Measurements from ENCODE around the gene SRSF1.
A peak's percentile ranks its signal among the peaks of the same experiment; 100 is the strongest.

The SRSF1 gene

DNA sequence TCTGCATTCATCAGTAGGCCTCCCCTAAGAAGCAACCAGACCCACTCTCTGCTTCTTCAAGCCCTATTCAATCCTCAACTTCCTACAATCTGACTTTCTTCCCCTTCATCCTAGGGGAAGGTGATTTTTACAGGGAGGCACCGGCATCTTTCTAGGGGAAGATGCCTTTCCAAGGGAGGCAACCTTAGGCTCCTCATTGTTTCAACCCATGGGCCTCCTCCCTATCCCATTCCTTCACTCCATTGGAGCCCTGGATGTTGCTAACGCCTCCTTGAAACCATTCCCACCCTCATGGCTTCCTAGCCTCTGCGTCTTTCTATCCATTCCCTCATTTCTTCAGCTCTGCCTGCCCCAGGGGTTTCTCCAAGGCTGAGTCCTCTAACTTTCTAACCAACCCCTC, 49.2 kb downstream of the SRSF1 start:
- Histone ChIP-seq H3K27ac (peak overlapping the region; percentile 52; the same call in 1 of the 2 replicates), H3K36me3 (ENCODE audit: insufficient read depth, low read length) (no peaks in the 10 kb centered on the region), H3K9me3 (ENCODE audit: low read depth, low read length) (no peaks in the 10 kb centered on the region), H3K9ac (ENCODE audit: insufficient read length) (no peak overlapping the region), H3K4me3 (no peak overlapping the region)
- no peak for DNase-seq (ENCODE audit: low read depth, low spot score)
- TF ChIP-seq EZH2 (IDR thresholded peaks at IDR 0.05) = no peak
- TF ChIP-seq POLR2AphosphoS5 (IDR thresholded peaks at IDR 0.05; ENCODE audit: borderline replicate concordance, low read depth, low read length) = no peak
- no peak for TF ChIP-seq FOXP2 (optimal IDR thresholded peaks at IDR 0.05; ENCODE audit: control extremely low read depth, extremely low read length, insufficient read depth)

DNA sequence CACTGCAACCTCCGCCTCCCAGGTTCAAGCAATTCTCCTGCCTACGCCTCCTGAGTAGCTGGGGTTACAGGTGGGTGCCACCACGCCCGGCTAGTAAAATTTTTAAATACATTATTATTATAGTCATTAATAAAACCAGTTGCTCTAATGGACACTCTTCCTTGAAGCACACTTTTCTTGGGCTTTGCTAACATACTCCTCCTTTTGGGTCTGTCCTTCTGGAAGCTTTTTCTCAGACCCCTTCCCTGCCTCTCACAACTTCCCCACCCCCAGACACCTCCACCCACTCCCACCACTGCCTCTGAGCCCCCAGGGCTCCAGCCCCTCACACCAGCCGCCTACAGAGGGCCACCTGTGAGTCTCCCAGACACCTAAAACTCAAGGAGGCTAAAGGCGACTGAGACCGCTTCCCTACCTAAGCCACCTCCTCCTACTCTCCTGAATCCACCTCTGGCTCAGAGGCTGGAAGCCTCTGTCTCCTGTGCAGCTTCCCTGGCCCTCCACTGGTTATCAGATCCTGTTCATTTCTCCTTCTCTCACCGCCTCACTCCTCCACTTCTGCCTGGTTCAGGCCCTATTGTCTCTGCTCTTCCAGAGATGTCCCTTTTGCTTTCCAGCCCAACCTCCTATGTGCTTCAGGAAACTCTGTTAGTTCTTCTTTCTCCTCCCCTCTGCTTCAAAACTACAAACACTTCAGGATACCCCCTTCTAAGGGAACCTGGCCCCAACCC, 49.8 kb downstream of the SRSF1 start:
- Histone ChIP-seq H3K9ac (ENCODE audit: insufficient read length) (no peak overlapping the region), H3K9me3 (ENCODE audit: low read depth, low read length) (no peaks in the 10 kb centered on the region), H3K27ac (peak overlapping the region; percentile 52), H3K4me3 (no peak overlapping the region), H3K36me3 (ENCODE audit: insufficient read depth, low read length) (no peaks in the 10 kb centered on the region)
- DNase-seq (ENCODE audit: low read depth, low spot score) = no peak
- no peak for TF ChIP-seq POLR2AphosphoS5 (IDR thresholded peaks at IDR 0.05; ENCODE audit: borderline replicate concordance, low read depth, low read length)

DNA sequence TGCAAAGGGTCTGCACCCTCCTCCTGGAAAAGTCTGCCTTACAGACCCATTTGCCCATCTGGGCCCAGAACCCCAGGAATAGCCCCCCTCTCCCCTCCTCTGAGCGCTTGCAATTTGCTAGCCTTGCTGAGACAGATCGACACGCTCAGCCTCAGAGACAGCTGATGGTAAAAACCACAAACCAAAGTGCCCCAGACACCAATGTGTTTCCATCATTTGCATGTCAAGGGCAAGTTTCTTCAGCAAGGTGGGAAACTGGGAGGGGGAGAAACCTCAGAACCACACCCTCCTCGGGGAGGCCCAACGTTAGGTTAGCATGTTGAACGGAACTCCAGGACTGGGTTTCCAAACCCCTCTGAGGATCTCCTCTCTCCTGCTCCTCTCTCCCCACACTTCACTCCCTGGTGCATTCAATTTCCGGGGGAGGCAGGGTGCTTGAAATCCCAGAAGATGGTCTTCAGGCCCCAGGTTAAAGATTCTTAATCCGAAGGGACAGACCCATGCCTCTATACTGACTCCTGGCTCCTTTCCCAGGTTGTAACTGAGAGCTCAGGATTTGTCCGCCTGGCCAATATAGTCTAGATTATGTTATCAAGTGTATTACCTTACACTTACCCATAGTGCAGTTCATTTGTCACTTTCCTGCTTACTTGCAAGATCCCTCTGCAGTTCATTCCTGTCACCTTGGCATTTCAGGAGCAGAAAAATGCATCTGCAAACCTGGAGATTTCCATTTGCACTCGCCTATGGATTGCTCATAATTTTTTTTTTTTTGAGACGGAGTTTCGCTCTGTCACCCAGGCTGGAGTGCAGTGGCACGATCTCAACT, 50.5 kb downstream of the SRSF1 start:
- DNase-seq (ENCODE audit: low read depth, low spot score) = no peak
- TF ChIP-seq EZH2 (IDR thresholded peaks at IDR 0.05) (no peak), FOXP2 (optimal IDR thresholded peaks at IDR 0.05; ENCODE audit: control extremely low read depth, extremely low read length, insufficient read depth) (no peak), POLR2AphosphoS5 (IDR thresholded peaks at IDR 0.05; ENCODE audit: borderline replicate concordance, low read depth, low read length) (no peak; the same call in 1 of the 2 replicates)
- Histone ChIP-seq H3K4me3 (peak overlapping the region; percentile 83), H3K27ac (peak overlapping the region; percentile 84; the same call in 1 of the 2 replicates), H3K36me3 (ENCODE audit: insufficient read depth, low read length) (no peaks in the 10 kb centered on the region), H3K9me3 (ENCODE audit: low read depth, low read length) (no peaks in the 10 kb centered on the region), H3K9ac (ENCODE audit: insufficient read length) (peak overlapping the region; percentile 79)

DNA sequence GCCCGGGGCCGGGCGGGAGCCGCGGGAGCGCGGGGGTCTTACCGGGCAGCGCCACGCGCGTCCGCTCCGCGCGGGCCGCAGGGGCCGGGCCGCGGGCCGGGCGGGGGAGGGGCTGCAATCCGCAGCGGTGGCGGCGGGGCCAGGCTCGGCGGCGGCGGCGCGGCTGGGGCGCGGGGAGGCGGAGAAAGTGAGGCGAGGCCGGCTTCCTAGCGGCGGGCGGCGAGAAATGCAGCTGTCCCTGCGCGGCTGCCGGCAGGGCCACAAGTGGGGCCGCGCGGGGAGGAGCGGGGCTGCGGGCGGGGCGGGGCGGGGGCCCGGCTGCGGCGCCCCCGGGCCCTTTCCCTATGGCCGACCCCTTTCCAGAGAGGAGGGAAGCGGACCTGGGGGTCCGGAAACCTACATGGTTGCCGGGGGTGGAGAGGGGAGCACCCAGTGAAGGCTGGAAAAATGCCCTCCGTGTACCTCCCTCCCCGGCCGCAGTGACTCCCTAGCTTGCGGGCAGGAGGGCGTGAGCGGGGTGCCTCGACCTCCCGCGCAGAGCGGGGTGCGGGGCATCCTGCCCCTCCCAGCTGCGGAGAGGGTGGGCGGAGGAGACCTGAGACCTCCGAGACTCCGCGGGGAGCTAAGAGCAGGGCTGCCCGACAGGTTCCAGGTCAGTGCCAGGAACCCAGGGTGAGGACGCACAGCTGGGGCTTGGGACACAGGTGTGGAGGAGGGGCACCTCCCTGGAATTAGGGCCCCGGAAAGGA, 51.7 kb downstream of the SRSF1 start, which contains the start of gene CUEDC1:
CUEDC1 (minus strand) TSS at position 230 of the 749 bp plus-strand sequence. CDS start 69,848 bp downstream, outside the sequence.
- H3K9ac ChIP-seq (ENCODE audit: insufficient read length) = peak within 1 kb of the TSS; percentile 89
- H3K36me3 ChIP-seq (ENCODE audit: insufficient read depth, low read length) = no peaks in the 10 kb centered on the region
- peak within 1 kb of the TSS; percentile 84 for H3K4me3 ChIP-seq
- no peak for DNase-seq (ENCODE audit: low read depth, low spot score)
- H3K27ac ChIP-seq = peak within 1 kb of the TSS; percentile 98
- no peak for TF ChIP-seq POLR2AphosphoS5 (IDR thresholded peaks at IDR 0.05; ENCODE audit: borderline replicate concordance, low read depth, low read length)
- no peaks in the 10 kb centered on the region for H3K9me3 ChIP-seq (ENCODE audit: low read depth, low read length)

DNA sequence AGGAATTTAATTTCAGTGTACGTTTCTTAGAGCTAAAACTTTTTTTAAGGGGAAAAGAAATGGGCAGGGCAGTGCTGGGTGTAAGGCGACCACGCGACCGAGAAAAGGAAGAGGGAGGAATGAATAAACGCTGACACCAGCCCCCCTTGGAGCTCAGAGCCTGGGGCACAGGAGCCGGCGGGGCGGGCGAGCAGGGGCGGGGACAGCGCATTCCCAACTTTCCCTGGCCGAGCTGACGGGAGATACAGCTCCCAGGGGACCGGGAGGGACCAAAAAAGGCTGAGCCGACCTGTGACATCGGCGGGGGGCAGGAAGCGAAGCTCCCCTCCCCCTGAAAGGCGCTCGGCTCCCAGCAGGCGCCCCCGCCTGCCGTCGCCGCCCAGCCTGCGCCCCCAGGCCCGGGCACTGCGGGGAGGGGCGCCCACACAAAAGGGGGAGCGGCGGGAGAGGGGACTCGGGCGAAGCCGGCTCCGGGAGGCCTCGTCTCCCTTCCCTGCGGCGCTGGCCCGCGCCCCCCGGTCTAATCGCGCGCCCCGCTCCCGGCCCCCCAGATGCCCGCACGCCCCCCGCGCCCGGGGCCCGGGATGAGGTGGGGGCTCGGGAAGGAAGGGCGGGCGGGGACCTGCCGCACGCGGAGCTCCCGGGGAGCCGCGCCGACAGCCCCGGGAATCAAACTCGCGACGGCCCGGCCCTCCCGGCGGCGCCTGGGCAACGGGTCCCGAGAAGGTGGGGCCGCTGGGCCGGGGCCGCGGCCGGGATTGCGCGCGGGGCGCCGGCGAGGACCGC, 52.5 kb downstream of the SRSF1 start:
- no peaks in the 10 kb centered on the region for H3K36me3 ChIP-seq (ENCODE audit: insufficient read depth, low read length)
- no peak for TF ChIP-seq EZH2 (IDR thresholded peaks at IDR 0.05)
- peak; percentile 55; the same call in 1 of the 2 replicates for TF ChIP-seq POLR2AphosphoS5 (IDR thresholded peaks at IDR 0.05; ENCODE audit: borderline replicate concordance, low read depth, low read length)
- no peak for TF ChIP-seq FOXP2 (optimal IDR thresholded peaks at IDR 0.05; ENCODE audit: control extremely low read depth, extremely low read length, insufficient read depth)
- H3K27ac ChIP-seq = peak overlapping the region; percentile 98
- H3K9ac ChIP-seq (ENCODE audit: insufficient read length) = peak overlapping the region; percentile 89
- peak overlapping the region; percentile 84 for H3K4me3 ChIP-seq
- DNase-seq (ENCODE audit: low read depth, low spot score) = peak; percentile 58
- H3K9me3 ChIP-seq (ENCODE audit: low read depth, low read length) = no peaks in the 10 kb centered on the region

DNA sequence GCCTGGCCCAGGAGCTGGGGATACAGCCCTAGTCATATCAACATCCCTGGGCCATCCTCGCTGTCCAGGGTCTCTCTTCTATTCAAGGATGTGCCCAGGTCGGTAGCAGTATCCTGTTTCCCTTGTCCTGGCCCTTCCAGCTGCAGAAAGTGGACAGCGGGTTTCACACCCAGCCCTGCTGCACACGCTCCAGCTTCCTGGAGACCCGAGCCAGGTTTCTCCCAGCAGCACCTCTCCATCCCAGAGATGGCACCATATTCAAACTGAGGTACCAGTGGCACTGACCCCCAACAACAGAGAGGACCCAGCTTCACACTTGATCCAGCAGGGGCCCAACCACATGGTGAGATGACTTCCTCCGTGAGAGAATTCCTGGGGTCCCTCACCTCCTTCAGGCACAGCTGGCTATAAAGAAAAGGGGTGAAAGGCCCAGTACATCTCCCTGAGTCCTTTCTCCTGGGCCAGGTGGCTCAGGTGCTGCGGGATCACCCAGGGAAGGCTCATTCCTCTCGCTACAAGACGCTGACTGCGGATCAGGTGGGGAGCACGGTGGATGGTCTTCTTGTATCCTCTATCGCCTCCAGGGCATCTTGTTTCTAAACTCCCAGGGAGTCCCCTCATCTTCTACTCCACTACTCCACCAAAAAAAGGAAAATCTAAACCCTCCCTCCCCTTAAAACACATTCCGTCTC, 53.2 kb downstream of the SRSF1 start:
- no peak for DNase-seq (ENCODE audit: low read depth, low spot score)
- no peaks in the 10 kb centered on the region for H3K9me3 ChIP-seq (ENCODE audit: low read depth, low read length)
- no peak for TF ChIP-seq FOXP2 (optimal IDR thresholded peaks at IDR 0.05; ENCODE audit: control extremely low read depth, extremely low read length, insufficient read depth)
- TF ChIP-seq EZH2 (IDR thresholded peaks at IDR 0.05) = no peak
- no peak for TF ChIP-seq POLR2AphosphoS5 (IDR thresholded peaks at IDR 0.05; ENCODE audit: borderline replicate concordance, low read depth, low read length)
- no peaks in the 10 kb centered on the region for H3K36me3 ChIP-seq (ENCODE audit: insufficient read depth, low read length)
- peak overlapping the region; percentile 84 for H3K4me3 ChIP-seq
- H3K9ac ChIP-seq (ENCODE audit: insufficient read length) = peak overlapping the region; percentile 78
- peak overlapping the region; percentile 98 for H3K27ac ChIP-seq

All from SK-N-MC (cell line).